Right lung (tissue), 5 donors: ENCODE data around the gene ABL1. TPM values are rescaled to one million over a fixed set of nuclear protein-coding genes. Genes with fewer than 3 reads are reported as not detected.

Experiments used
- DNase-seq, 2 donors: peaks; one replicate each; pipeline ENCODE4 v3.0.0-alpha.2; 2013
- polyA plus RNA-seq, 5 donors: library from polyadenylated mRNA; unstranded; fragments of 120-200 nt; gene quantifications; one replicate each; pipeline versions ENCODE4 v1.2.1 to v1.2.3, GENCODE V29; 2013; ENCODE audit warnings: inconsistent platforms in 1 of 5, low replicate concordance in 1 of 5; ENCODE audit not compliant: insufficient read length in 5 of 5, insufficient read depth in 1 of 5

ABL1 gene
- polyA plus RNA-seq, 5 donors = 62.3 to 77.1 (median 70.9) TPM

DNA sequence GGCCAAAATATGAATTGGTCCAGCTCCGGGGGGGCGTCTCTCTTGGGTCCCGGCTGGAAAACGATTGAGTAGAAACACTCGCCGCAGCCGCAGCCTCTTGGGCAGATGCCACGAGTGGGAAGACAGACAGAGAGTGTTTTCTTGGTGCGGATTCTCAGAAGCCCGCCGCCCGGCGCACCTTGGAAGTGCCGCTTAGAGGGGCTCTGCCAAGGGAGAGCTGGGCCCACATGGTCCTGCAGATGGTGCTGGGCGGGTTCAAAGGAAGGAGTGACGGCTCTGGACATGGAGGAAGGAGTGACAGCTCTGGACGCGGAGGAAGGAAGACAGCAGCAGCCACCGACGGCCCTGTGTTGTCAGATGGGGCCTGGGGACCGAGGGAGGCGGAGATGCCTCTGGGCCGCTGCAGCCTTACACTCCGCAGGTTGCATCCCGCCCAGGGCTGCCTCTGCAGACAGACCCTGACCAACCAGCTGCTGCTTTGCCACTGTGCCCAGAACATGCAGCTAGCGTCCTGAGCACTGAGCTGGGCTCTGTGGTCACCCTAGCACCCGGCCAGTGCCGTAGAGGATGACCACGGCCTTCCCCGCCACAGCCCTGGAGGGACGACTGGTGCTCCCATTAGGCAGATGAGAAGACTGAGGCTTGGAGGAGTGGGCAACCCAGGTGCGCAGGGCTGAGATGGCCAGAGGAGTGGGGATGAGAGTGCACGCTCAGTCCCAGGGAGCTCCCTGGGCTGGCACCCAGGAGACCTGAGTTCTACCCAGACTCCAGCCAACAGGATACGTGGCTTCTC, 82.3 kb downstream of the ABL1 start:
- DNase-seq = no peak

DNA sequence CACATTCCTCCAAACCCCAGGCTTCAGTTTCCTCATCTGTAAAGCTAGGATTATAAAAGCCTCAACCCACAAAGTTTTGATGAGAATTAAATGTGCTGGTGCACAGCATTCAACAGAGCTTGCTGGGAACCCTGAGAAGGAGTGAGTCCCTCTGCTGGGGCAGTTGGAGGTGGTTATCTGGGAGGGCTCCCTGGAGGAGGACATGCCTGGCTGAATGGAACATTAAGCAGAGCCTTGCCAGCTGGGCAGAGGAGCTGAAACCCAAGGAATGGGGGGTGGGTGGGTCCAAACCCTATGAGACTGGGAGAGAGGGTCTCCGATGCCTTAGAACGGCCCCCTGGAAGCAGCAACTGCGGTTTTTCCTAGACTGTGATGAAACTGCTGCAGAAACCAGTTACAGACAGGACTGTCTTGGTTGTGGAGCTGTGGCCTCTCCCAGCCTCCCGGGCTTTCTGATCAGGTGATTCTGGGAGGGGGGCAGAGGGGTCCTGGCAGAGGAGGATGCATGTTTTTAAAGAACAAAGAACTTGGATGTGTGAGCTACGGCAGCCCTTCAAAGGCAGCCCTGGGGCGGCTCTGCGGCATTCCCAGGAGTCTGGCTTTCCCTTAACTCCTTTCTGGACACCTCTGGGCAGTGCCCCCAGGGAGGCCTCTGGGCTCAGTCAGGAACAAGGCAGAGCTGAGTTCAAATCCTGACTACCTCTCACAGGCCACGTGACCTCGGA, 83.2 kb downstream of the ABL1 start:
- no peak for DNase-seq

DNA sequence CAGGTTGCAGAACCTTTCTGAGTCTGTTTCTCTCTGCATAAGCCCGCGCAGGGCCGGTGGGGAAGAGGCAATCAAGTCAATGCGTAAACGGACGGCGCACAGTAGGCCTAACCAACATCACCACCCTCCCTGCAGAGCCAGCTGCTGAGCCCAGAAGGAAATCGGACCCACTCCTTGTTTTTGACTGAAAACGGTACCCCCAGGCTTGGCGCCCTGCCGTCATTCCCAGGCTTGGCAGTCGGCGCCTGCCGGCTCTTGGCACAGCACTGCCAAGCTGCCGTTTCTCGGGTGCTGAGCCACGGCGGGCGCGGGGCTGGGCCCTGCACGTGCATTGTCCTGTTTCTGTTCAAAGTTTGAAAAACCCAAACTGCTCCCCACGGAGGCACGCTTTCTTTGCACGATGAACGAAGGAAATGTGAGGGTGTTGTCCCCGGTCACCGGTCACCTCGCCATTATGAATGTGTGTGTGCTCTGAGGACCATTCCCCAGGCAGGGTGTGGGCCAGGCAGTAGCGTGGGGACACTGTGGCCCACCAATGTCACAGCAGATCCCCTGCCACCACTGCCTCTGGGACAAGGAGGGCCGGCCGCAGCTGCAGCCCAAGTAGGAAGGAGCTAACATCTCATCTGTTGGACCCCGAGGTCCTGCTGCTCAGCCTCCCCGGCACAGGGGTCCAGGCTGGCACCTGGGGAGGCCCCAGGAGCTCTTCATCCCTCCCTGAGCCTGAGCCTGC, 83.9 kb downstream of the ABL1 start:
- no peak for DNase-seq

- no peak for DNase-seq
Measured at GRCh38 chr9:130919559-130920145, 84.6 kb downstream of the ABL1 start.

- no peak for DNase-seq
Measured at GRCh38 chr9:130920233-130920632, 85.2 kb downstream of the ABL1 start.

DNA sequence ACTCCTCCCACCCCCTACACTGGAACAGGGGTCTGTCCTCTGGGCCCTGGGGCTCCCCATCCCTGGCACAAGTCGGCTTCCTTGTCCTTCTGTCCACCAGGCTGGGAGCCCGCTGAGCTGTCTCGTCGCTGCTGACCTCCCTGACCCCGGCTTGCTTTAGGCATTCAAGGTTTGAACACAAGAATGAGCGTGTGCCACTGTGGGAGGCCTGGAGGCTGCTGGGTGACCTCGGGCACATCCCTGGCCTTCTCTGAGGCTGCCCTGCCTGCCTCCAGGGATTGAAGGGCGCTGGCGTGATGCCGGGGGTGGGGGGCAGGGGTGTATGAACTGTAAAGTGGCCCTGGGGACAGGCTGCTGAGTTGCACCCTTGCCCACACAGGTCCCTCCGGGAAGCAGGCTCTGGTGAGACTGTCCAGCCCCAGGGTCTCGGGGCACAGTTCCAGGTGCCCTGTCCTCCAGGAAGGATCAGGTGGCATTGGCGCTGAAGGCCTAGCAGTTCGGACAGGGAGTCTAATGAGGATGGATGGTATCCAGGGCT, 85.8 kb downstream of the ABL1 start:
- DNase-seq = no peak

DNA sequence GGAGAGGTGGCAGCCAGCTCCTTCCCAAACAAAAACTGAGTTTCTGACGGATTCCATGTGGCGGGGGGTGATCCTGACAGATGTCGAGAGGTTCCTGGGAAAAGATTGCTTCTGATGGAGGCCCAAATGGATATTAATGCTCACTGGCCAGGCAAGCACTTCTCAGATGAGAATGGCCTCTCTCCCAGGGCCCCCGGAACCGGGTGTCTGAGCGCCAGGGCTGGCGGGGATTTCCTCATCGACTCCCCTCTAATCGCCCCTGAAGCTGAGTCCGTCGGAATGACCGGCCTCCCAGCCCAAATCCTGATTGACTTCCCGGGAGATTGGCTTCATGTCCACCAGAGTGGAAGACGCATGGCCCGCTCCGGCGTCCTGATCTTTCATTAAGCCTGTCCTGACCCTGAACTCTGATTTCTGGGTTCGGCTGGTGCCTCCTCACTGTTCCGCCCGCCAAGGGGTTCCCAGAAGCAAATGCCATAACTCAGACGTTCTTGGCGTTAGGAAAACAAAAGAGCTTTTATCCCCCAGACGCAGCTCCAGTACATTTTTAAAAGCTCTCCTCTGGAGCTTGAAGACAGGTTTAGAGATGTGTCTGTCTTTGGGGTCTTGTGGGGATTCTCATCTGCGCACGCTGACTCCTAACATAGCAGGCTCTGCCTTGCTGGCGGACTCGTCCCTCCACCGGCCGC, 86.4 kb downstream of the ABL1 start:
- no peak for DNase-seq

GRCh38 chr9:130921989-130922892, 87.2 kb downstream of the ABL1 start:
- no peak for DNase-seq

DNA sequence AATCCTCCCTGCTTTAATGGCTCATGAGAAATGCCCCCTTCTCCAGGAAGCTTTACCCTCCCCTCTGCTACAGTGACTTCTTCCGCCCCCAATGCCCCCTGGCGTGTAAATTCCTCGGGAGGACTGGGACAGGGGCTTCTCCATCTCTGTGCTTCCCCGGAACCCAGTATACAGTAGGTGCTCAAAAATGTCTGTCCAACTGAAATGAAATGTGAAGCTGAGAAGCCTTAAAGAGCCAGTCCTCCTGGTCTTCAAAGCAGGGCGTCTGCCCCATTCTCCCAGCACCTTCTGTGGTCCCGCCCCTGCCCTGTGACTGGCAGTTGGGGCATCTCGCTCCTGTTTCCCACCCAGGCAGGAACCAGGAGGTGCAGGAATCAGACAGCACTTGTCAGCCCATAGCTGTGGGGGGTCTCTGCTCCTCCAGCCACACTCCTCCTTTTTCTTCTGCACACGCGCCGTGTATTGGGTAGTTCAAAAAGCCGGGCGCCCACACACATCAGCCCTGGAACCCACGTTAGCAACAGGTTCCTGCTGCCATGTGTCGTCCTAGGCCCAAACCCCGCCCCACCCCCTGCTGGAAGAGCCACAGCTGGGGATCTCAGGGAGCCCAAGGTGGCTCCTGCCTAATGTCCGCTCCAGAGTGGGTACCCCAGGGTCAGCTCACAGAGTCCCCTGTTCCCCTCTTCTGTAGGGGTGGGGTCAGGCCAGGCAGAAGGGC, 88.0 kb downstream of the ABL1 start:
- DNase-seq = no peak

- no peak for DNase-seq
Measured at GRCh38 chr9:130923611-130924447, 88.8 kb downstream of the ABL1 start.

- DNase-seq = no peak
Measured at GRCh38 chr9:130924448-130924788, 89.4 kb downstream of the ABL1 start.

GRCh38 chr9:130925050-130925678, 90.1 kb downstream of the ABL1 start:
- no peak for DNase-seq

- no peak for DNase-seq
Measured at GRCh38 chr9:130927338-130927737, 92.3 kb downstream of the ABL1 start.

DNA sequence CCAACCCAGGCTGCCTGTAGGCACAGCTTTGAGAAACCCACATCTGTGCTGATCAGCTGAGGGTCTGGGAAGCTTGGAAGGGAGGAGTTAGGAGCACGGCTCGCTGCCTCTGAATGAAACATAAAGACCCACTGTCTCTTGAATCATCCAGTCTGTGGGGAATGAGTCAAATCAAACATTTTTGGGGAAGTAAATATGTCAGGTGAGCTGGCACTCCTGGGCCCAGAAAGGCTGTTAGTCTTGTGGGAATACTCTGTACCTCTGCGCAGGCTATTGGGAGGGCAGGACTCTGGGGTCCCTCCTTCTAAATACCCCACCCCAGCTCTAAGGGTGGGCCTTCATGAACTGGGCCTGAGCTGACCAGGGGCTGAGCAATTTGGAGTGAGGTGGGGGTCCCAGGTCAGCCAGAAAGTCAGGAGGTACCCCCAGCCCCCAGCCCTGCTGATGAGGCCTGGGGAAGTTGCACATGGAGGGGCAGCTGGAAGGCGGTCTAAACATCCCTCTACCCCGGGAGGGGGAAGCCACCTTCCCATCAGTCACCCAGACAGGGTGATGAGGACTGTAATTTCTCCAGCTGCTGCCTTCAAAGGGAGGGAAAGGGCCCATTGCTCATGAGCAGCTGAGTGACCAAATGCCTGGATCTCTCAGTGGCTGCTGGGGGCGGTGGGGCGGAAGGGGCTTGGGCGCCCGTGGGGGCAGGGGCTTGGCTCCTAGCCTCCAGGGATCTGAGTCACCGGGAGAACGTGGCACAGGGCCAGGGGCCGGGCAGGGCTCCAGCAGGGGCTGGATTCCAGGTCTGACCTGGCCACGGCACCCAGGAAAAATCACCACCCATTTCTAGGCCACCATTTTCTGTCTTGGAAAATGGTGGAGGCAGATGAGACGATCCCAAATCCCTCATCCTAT, 93.2 kb downstream of the ABL1 start:
- no peak for DNase-seq

DNA sequence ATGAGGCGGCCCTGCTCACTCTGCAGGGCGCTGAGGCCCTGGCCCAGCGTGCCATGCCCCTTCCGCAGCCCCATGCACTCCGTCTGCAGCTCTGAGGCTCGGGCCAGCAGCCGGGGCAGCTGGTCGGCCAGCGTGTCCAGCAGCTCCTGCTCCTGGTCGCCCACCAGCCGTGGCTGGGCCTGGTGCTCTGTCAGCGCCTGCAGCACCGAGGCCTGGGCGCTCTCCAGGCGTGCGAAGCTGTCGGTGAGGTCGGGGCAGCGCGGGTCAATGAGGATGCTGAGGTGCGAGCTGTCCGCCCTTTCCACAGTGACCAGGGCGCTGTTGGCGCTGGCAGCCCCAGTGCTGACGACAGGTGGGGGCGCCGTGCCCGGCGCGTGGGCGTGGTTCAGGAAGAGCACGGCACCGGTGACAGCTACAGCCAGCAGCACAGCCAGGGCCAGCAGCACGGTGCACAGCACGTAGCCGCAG, 94.6 kb downstream of the ABL1 start:
- DNase-seq = no peak

DNA sequence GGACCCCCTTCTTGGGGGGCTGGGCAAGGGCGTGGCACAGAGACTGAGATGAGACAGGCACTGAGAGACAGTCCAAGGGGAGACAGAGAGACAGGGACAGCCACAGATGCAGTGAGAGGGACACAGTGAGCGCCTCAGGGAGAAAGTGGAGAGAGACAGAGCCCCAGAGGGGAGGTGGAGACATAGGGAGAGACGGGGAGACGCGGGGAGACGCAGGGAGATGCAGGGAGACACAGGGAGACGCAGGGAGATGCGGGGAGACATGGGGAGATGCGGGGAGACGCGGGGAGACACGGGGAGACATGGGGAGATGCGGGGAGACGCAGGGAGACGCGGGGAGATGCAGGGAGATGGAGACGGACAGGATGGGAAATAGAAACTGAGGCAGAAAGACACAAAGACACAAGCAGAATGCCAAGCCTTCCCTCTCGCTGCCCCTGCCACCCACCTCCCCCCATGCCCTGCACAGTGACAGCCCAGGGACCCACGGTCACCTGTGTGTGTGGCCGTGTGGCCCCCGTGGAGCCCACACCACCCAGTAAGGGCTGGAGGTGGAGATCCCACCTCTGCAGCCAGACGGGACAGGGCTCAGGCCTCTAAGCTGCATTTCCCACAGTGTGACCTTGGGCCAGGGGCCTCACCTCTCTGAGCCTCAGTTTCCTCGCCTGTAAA, 95.2 kb downstream of the ABL1 start:
- DNase-seq = no peak
